ENCODE measurements around the gene RAPGEF6.

DNA sequence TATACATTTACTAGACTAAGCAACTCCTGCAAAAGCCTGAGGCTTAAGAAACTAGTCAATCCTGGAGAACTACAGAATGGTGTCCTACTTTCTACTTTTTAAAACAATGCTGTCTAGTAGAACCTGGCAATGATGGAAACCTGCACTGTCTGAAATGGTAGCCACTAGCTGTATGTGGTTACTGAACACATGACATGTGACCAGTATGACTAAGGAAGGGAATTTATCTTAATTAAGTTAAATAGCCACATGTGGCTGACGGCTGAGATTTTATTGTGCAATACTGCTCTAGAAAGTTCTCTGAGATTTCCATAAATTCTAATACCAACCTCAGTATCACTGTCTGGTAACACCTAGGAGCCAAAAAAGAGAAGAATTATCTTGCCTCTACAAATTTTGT is 44.9 kb upstream of the RAPGEF6 start:
- TF ChIP-seq EZH2 (IDR thresholded peaks at IDR 0.05; ENCODE audit: insufficient read depth, poor library complexity, severe bottlenecking) (no peak), EZH2phosphoT487 (IDR thresholded peaks at IDR 0.05; ENCODE audit: insufficient read depth, low read depth) (no peak)

Measured in GM23248 (cell line).